Endothelial cell of umbilical vein (primary cell): ENCODE results near the gene ARL4C. TPM values are rescaled to one million over a fixed set of nuclear protein-coding genes. Genes with fewer than 3 reads are reported as not detected.

Experiments used
- BruUV-seq: library from RNA; stranded (reverse); fragments of 400-500 nt; replicated peaks from 2 replicates; lab custom pipeline; 2021; lab: Mats Ljungman, UMichigan
- CTCF ChIA-PET: fragments of 300-600, 350-600 bp; sonication (Branson Sonifier 250); formaldehyde crosslinking; loops from one replicate; lab custom pipeline; 2021; ENCODE audit warnings: antibody characterized with exemption, inconsistent platforms; lab: Charles Lee
- POLR2A ChIA-PET: fragments of 300-600, 350-600 bp; sonication (Branson Sonifier 250); formaldehyde crosslinking; loops from one replicate; lab custom pipeline; 2021; ENCODE audit warnings: antibody characterized with exemption, inconsistent platforms; lab: Charles Lee
- DNase-seq: peaks from one replicate; pipeline ENCODE4 v3.0.0-alpha.2; 2011; ENCODE audit warnings: low read depth, low spot score
- FAIRE-seq: peaks from 2 replicates; lab custom pipeline; 2011; peaks lifted over from hg19 to GRCh38; lab: Jason Lieb, UNC
- H2AFZ ChIP-seq: 2 replicates; pipeline ENCODE4 v1.6.0; 2012; ENCODE audit warnings: low read depth, low read length, control low read depth, inconsistent platforms
- H3K27ac ChIP-seq: 2 replicates; pipeline ENCODE4 v1.5.1; 2011; ENCODE audit warnings: low read depth, mild to moderate bottlenecking, control low read depth, low read length, moderate library complexity; ENCODE audit not compliant: insufficient read depth
- H3K27me3 ChIP-seq, 2 experiments: 2 replicates each; pipeline versions ENCODE4 v1.6.0 to v1.6.1; 2011; ENCODE audit warnings: low read length in 2 of 2, mixed read lengths in 1 of 2; ENCODE audit not compliant: control insufficient read depth in 2 of 2, insufficient read depth in 2 of 2
- H3K36me3 ChIP-seq, 2 experiments: 2 replicates in 1 of 2; 3 replicates in 1 of 2; pipeline ENCODE4 v1.5.1; 2011; ENCODE audit warnings: low read length in 2 of 2, mild to moderate bottlenecking in 1 of 2, moderate library complexity in 1 of 2; ENCODE audit not compliant: control insufficient read depth in 2 of 2, insufficient read depth in 2 of 2; ENCODE audit errors: extremely low read depth in 1 of 2
- H3K4me1 ChIP-seq: 3 replicates; pipeline ENCODE4 v1.5.1; 2011; ENCODE audit warnings: mild to moderate bottlenecking, low read length; ENCODE audit not compliant: control insufficient read depth, insufficient read depth; ENCODE audit errors: extremely low read depth
- H3K4me2 ChIP-seq: 2 replicates; pipeline ENCODE4 v1.6.1; 2011; ENCODE audit warnings: low read length, control low read depth, mixed read lengths; ENCODE audit not compliant: insufficient read depth
- H3K4me3 ChIP-seq, 3 experiments: fragments of 200-600 bp in 1 of 3; sonication (generic), shearing (Covaris generic) in 1 of 3; replicated peaks in 1 of 3; 2 replicates each; pipeline ENCODE4 v1.5.1; 2011 to 2016; ENCODE audit warnings: control low read depth in 3 of 3, low read length in 3 of 3, mild to moderate bottlenecking in 2 of 3, inconsistent platforms in 1 of 3, low read depth in 1 of 3, moderate library complexity in 1 of 3; ENCODE audit not compliant: insufficient read depth in 1 of 3
- H3K79me2 ChIP-seq: 2 replicates; pipeline ENCODE4 v1.6.0; 2012; ENCODE audit warnings: low read length, inconsistent platforms; ENCODE audit not compliant: control insufficient read depth, insufficient read depth
- H3K9ac ChIP-seq: replicated peaks from 2 replicates; pipeline ENCODE3; 2011; ENCODE audit warnings: low read length, control low read depth; ENCODE audit not compliant: insufficient read depth; ENCODE audit errors: extremely low read depth
- H3K9me1 ChIP-seq: replicated peaks from 3 replicates; pipeline ENCODE4 v1.6.0; 2011; ENCODE audit warnings: mild to moderate bottlenecking, low read length; ENCODE audit not compliant: control insufficient read depth, insufficient read depth; ENCODE audit errors: extremely low read depth
- H3K9me3 ChIP-seq: replicated peaks from 2 replicates; pipeline ENCODE4 v1.5.1; 2012; ENCODE audit warnings: low read length, inconsistent platforms; ENCODE audit not compliant: control insufficient read depth, insufficient read depth
- H4K20me1 ChIP-seq: replicated peaks from 2 replicates; pipeline ENCODE3; 2011; ENCODE audit warnings: mild to moderate bottlenecking, low read length; ENCODE audit not compliant: control insufficient read depth, insufficient read depth; ENCODE audit errors: extremely low read depth
- EZH2 ChIP-seq: IDR thresholded peaks from 2 replicates; pipeline ENCODE4 v1.6.1; 2012; ENCODE audit warnings: borderline replicate concordance, low read depth, mild to moderate bottlenecking, moderate library complexity, low read length, inconsistent platforms; ENCODE audit not compliant: severe bottlenecking
- FOS ChIP-seq: IDR thresholded peaks from 2 replicates; pipeline ENCODE4 v1.6.1; 2011; ENCODE audit warnings: mild to moderate bottlenecking, low read length, moderate library complexity, borderline replicate concordance; ENCODE audit not compliant: insufficient read depth
- GATA2 ChIP-seq: IDR thresholded peaks from 2 replicates; pipeline ENCODE4 v1.7.0; 2011; ENCODE audit warnings: low read depth, mild to moderate bottlenecking, moderate library complexity, mixed read lengths, low read length; ENCODE audit not compliant: insufficient read length, insufficient read depth
- MAX ChIP-seq: IDR thresholded peaks from 2 replicates; pipeline ENCODE4 v1.6.1; 2011; ENCODE audit not compliant: insufficient read depth, insufficient read length
- MYC ChIP-seq: IDR thresholded peaks from one replicate; pipeline ENCODE4 v1.6.1; 2011; ENCODE audit warnings: mild to moderate bottlenecking, low read depth, low read length
- POLR2A ChIP-seq: IDR thresholded peaks from 2 replicates; pipeline ENCODE4 v1.6.1; 2012; ENCODE audit warnings: low read depth, mild to moderate bottlenecking, control low read depth, low read length
- POLR2AphosphoS5 ChIP-seq: IDR thresholded peaks from 2 replicates; pipeline ENCODE4 v1.6.1; 2012; ENCODE audit warnings: low read depth, mild to moderate bottlenecking, control low read depth, low read length, moderate library complexity; ENCODE audit not compliant: insufficient read depth
- dilution Hi-C: fragments of 300-500 bp; cut with MboI; formaldehyde crosslinking; loops from one replicate; pipeline ENCODE4 v1.15.0; 2019; ENCODE audit warnings: low sequenced_read_pairs; ENCODE audit not compliant: extremely low pct_ligation_motif_present
- intact Hi-C: fragments of 100-400 bp; cut with micrococcal nuclease; formaldehyde crosslinking; loops from one replicate; pipeline ENCODE4 v1.10.0; 2022
- polyA plus RNA-seq, 4 experiments: library from polyadenylated mRNA; depleted of rRNA in 3 of 4; stranded (reverse) in 3 of 4; unstranded in 1 of 4; fragments of >200 nt; gene quantifications; 2 replicates each; pipeline versions ENCODE4 v1.2.1 to v1.2.3, GENCODE V29; 2011 to 2012; ENCODE audit warnings: missing spikeins in 1 of 4
- total RNA-seq: library from RNA; stranded (reverse); gene quantifications from 2 replicates; pipeline ENCODE4 v1.2.3, GENCODE V29; 2021
- TF ChIP-seq, protein P1 (sequence below), 2 donors: IDR thresholded peaks; 1 replicate in 1 of 2; 2 replicates in 1 of 2; pipeline ENCODE4 v1.5.1; 2011; ENCODE audit warnings: low read length in 2 of 2, mild to moderate bottlenecking in 2 of 2, moderate library complexity in 2 of 2, control low read depth in 1 of 2, inconsistent platforms in 1 of 2, low read depth in 1 of 2; ENCODE audit not compliant: insufficient read depth in 1 of 2; ENCODE audit errors: extremely low read depth in 1 of 2

The ARL4C gene
- total and polyA plus RNA-seq, 2 donors (not counting 3 experiments of a cell fraction or from before 2014, with no cell fraction given), result 5.5 to 10.5 TPM

DNA sequence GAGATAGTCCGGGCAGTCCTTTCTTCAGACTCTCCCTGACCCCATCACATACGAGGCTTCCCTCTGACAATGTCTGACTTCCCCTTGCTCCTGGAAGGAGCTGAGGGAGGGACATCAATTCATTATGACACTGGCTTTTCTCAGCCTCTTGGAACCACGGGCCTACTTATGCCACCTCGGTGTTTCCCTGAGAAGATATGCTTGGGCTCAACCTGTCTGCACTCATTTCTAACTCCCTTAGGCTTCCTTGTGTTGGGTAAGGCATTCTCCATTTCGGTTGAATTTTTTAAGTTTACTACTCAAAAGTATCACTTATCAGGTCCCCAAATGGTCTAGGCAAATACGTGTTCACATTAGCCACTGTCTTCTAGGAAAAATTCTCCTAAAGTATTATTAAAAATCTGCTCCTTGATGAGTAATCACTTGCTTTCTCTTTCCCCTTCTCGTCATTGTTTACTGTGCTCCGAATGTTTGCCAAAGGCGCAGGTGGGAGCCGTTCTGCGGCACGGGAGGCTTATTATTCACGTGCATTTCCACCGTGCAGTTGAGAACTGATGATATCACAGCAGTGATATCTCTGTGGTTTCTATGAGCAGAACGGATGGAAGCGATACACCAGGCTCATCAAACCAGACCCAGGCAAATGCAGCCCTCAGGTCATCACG lies 33.1 kb downstream of the ARL4C start:
- POLR2A ChIA-PET, result interaction anchor here (0.7 kb wide), 1 partner anchor 60 kb away, joined by 7 read pairs; no protein-coding TSS in a partner anchor
- CTCF ChIA-PET, result no interaction called here

More for the DNA sequence above, 33.1 kb downstream of the ARL4C start:
- TF ChIP-seq POLR2AphosphoS5, result no peak
- no peak for TF ChIP-seq FOS
- TF ChIP-seq, protein P1, sequence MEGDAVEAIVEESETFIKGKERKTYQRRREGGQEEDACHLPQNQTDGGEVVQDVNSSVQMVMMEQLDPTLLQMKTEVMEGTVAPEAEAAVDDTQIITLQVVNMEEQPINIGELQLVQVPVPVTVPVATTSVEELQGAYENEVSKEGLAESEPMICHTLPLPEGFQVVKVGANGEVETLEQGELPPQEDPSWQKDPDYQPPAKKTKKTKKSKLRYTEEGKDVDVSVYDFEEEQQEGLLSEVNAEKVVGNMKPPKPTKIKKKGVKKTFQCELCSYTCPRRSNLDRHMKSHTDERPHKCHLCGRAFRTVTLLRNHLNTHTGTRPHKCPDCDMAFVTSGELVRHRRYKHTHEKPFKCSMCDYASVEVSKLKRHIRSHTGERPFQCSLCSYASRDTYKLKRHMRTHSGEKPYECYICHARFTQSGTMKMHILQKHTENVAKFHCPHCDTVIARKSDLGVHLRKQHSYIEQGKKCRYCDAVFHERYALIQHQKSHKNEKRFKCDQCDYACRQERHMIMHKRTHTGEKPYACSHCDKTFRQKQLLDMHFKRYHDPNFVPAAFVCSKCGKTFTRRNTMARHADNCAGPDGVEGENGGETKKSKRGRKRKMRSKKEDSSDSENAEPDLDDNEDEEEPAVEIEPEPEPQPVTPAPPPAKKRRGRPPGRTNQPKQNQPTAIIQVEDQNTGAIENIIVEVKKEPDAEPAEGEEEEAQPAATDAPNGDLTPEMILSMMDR (IDR thresholded peaks at IDR 0.05; ENCODE audit: extremely low read depth in 1 of 2, insufficient read depth in 1 of 2, low read depth in 1 of 2, low read length in 2 of 2), result no peak
- no peak for TF ChIP-seq POLR2A
- TF ChIP-seq GATA2, result no peak
- TF ChIP-seq EZH2, result no peak
- TF ChIP-seq MAX, result no peak
- no peak for TF ChIP-seq MYC
- BruUV-seq, result no TSS peak
- H3K27ac ChIP-seq, result no peak overlapping the region
- FAIRE-seq (no peak), DNase-seq (no peak)
- H3K27me3 ChIP-seq, result no peaks in the 10 kb centered on the region
- H3K9me1 ChIP-seq, result no peaks in the 10 kb centered on the region
- H2AFZ ChIP-seq, result no peak overlapping the region
- no peaks in the 10 kb centered on the region for H3K4me1 ChIP-seq
- H3K36me3 ChIP-seq, result no peaks in the 10 kb centered on the region
- dilution Hi-C loops, result no loop called here
- H4K20me1 ChIP-seq, result no peaks in the 10 kb centered on the region
- H3K4me2 ChIP-seq, result no peak overlapping the region
- no peaks in the 10 kb centered on the region for H3K79me2 ChIP-seq
- H3K9me3 ChIP-seq, result no peaks in the 10 kb centered on the region
- intact Hi-C loops, result no loop called here
- no peak overlapping the region for H3K9ac ChIP-seq
- H3K4me3 ChIP-seq, result no peak overlapping the region
